Stimulated activated CD4-positive, alpha-beta T cell treated with anti-CD3 and anti-CD28 coated beads, TNF-alpha, amount 100 ng/mL, for 1 hour (primary cell): Measurements from ENCODE around the gene NCKAP5.

Source experiments
- DNase-seq, 3 donors: peaks; one replicate each; pipeline ENCODE4 v3.0.0-alpha.2; 2020; ENCODE audit warnings: low read depth in 3 of 3, low spot score in 1 of 3

NCKAP5 gene

GRCh38 chr2:133405252-133405651, 163.0 kb downstream of the NCKAP5 start:
- no peak for DNase-seq

DNA sequence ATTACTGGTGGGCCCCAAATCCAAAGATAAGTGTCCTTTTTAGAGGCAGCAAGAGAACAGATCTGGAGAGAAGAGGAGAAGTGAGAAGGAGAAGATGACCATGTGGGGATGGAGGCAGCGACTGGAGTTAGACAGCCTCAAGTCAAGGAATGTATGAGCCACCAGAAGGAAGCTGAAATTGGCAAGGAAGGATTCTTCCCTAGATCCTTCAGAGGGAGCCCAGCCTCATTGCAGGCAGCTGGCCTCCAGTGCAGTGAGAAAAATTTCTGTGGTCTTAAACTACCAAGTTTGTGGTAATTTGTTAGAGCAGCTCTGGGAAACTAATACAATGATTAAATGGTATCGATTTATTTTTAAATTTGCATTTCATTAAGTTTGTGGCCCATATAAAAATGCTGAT, 167.9 kb downstream of the NCKAP5 start:
- no peak for DNase-seq

DNA sequence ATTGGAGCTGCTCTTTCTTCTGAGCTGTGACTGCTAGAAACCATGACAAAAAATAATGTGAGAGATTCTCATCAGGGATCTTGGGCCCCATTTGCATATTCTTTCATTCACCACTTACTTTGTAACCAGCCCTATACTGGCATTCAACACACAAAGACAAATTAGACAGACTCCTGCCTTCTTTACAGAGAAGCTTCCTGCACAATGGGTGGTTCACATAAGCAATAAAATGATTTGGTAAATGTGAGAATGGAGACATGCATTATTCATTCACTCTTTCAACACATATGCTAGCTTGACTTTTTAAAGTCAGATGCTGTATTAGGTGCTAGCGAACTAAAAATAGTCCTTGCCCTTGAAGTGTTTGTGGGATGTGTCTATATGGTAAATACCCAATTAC, 174.4 kb downstream of the NCKAP5 start:
- no peak for DNase-seq

- no peak for DNase-seq
Measured at GRCh38 chr2:133390156-133390555, 178.1 kb downstream of the NCKAP5 start.

DNA sequence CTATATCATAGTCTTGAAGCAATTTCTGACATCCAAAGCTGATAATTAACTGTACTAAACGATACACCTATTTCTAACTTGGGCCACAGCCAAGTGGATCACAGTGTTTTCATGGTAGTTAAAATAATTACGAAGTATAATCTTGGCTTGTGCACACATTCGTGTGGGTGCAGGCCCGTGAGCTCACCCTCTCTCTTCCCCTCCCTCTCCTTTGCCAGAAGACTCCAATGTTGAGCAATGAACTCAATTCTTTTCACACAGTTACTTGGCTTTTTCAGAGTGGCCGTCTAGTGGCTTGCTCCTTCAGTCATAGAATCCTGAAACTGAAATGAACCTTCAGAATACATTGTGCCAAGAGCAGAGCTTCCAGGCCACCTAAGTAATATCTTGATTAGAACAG, 178.7 kb downstream of the NCKAP5 start:
- no peak for DNase-seq

DNA sequence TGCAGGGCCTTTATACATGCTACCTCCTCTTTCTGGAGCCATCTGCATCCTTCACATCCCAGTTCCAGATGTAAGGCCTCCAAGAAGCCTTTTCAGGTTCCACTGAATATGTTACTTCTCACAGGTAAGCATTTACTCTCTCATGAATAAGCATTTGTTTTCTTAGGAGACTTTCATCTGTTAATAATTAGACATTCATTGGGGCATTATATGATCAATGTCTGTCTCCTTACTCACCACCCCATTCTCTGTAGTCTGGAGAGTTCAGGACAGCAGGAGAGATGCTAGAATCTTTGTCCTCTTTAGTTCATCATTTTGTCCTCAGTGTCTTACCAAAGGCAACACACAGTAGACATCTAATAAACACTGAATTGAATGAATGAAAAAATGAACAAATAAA, 185.7 kb downstream of the NCKAP5 start:
- DNase-seq, result no peak

DNA sequence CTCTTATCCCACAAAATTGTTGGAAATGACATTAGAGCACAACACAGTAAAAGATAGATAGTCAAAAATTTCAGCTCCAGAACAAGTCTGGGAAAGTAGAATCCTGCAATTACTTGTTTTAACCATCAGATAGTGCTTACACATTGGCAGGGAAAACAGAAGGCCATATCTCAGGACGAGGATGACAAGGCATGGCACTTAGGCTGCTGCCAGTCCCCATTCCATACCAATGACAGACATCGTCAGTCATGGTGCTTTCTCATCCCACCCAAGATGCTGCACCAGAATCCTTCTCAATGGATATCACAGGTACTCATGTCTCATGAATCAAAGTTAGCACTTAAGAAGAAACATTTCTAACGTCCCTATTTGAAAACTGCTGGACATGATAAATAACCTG, 187.3 kb downstream of the NCKAP5 start:
- DNase-seq, result no peak

- no peak for DNase-seq
Measured at GRCh38 chr2:133378928-133379549, 189.2 kb downstream of the NCKAP5 start.

DNA sequence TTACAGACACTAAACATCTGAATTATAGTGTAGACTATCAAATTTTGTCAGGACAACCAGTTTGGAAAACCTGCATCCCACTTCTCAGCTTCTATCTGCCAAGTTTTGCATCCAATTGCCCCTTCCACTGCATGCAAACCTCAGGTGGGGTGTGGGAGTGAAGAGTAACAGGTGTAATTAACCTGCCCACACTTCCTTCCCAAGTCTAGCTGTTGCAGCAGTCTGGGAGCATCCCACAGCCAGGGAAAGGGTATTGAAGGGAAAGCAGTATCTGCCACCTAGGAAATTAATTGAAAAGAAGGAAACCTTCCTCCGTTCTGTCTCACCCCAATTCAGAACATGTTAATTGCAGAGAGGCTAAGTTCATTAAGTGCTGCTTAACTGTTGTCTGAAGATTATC, 189.9 kb downstream of the NCKAP5 start:
- DNase-seq, result no peak

- DNase-seq, result no peak
Measured at GRCh38 chr2:133377599-133377998, 190.7 kb downstream of the NCKAP5 start.

DNA sequence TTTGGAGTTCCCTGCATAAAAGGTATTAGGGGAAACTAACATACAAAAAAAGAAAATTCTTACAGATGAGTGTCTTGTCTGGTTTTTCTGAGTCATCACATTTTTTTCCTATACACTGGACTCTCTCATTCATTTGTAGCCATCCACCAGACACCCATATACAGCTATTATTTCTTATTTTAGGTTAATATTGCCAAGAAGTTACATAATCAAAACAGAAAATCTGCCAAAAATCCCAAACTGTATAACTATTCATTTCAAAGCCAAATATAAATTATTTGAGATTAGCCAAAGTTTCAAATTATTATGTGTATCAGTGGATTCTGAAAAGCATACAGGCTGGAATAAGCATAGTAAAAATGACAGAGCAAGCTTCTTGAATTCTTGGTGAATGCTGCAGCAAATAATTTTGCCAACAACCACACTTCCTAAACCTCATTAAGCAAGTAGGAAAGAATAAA, 191.2 kb downstream of the NCKAP5 start:
- no peak for DNase-seq

DNA sequence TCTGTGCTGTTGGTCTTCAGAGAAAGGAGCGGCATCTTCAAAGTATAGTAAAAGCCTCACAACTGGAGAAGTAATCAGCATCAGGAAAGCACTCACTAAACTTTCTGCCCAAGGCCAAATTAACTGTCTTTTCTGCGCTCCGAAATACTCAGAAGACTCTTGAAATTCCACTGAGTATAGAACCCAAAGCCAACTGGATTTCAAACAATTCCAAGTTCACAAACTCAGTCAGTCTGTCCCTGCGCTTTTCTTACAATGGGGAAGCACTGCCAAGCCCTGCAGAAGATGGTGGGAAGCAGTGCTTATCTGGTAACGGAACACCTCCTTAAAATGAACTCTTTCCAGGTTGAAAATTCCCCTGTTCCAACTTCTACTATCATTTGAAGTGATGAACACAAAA, 193.5 kb downstream of the NCKAP5 start:
- no peak for DNase-seq

DNA sequence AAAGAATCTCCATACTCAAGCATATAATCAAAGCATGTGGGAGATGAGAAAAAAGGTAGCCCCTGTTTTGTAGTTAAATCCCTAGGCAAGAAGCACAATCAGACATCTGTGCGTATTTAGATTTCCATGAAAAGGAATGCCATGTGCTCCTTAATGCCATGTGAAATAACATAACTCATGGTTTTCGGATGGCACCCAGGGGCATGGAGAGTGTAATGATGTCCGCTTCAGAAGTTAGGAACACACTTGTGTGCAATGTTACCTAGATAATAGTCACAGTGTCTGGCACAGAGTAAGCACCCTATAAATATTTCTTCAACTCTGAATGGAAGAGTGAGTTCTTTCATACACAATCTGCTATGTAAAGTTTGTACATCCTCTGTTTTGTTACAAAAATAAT, 197.0 kb downstream of the NCKAP5 start:
- no peak for DNase-seq

DNA sequence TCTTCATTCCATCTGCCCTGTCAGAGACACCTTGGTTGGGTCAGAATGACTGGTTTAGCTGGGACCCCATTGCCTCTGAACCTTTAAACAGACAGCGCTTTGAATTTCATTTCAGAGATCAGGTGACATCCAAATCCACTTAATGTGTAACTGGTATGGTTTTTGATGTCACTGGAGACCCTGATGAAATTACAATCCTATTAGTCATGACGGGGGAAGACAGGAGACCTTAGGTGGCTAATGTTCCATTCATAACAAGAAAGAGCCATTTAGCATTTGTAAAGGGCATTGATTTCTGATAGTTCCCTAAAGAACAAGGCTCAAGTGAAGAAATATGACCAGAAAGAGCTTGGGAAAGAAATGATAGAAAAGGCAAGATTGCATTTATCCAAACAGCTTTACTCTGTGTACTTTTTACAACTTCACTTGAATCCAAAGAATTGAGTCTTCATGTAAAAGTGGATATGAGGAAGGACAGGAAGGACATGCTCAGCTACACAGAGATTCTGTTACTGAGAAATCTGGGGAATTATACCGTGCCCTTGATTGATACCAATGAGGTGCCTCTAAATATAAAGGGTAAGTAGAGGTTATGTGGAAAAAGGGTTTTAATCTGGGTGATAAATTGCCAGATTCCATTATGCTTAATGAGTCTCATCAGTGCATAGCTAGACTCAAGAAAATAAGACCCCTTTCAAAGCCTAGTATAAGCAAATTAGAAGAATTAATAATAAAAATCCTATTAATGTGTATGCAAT, 198.2 kb downstream of the NCKAP5 start:
- no peak for DNase-seq

DNA sequence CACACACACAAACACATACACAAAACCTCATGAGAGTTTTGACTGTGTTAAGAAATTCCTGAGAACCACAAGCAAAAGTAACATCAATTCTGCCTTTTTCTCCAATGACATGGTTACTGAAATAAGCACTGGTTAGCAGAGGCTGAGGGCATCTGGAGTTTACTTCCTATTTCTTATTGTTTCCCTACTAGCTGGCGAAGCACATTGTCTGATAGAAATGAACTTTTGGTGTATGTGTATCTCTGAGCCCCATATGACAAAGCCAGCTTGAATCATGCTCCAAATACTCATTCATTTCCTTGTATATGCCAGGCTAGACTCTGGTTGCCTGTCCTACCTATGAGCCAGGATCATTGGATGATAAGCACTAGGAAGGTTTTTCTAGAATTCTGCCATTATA, 203.1 kb downstream of the NCKAP5 start:
- DNase-seq, result no peak

DNA sequence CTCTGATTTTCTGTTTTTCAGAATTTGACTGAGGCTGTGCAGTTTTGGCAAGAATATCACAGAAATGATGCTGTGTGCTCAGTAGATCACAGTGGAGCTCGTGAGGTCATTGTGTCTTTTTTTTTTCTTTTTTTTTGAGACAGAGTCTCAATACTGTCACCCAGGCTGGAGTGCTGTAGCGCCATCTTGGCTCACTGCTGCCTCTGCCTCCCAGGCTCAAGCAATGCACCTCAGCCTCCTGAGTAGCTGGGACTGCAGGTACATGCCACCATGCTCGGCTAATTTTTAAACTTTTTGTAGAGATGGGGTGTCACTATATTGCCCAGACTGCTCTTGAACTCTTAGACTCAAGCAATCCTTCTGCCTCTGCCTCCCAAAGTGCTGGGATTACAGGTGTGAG, 203.6 kb downstream of the NCKAP5 start:
- DNase-seq, result no peak

DNA sequence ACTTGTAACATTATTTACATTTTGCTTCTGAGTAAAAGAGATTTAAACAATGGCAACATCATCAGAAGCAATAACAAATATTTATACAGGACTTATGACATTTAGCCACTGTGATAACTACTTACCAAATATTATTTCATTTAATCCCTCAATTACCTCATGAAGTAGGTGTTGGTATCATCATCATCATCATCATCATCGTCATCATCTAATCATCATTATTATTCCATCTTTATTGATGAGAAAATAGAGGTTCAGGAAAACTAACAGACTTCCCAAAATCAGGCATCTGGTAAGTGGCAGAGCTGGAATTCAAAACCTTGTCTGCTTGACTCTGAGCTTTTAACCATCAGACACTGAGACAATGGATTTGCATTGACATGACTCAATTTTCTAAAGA, 204.4 kb downstream of the NCKAP5 start:
- no peak for DNase-seq

DNA sequence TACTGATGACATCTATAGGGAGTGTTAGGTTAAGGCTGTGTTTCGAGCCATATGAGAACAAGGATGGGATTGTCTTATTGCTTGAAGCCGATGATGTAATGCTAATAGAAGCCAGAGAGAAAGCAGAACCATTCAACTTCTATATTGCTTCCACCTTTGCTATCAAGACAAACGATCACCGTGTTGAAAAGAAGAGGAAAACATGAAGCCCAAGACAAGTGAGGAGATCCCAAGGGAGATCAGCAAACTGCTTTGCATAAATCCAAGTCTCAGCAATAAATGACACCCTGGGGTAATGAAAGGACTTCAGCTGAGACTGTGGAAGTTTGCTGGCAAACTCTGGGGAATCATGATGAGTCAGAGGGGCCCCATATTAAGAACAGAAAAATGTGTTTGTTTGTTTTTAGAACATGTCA, 206.2 kb downstream of the NCKAP5 start:
- DNase-seq, result no peak

GRCh38 chr2:133360882-133361281, 207.4 kb downstream of the NCKAP5 start:
- no peak for DNase-seq

DNA sequence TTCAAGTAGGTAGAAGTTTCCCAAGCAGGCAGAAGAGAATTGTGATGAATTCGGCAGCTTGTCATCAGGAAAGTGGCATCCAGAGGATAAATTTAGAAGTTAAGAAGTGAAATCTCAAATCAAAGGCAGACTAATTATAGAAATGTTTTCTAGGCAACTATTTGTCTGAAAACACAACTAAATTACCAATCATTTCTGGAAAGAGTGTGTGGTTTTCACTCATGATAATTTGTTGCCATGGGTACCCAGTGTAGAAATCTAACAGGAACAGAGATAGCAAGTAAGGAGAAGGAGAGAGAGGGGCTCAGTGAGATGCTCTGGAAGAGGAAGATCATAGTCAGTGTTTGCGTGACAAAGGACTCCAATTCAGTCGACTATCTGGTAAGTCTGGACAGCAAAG, 208.1 kb downstream of the NCKAP5 start:
- DNase-seq, result no peak

GRCh38 chr2:133352719-133353118, 215.5 kb downstream of the NCKAP5 start:
- DNase-seq, result no peak

- DNase-seq, result no peak
Measured at GRCh38 chr2:133346654-133347053, 221.6 kb downstream of the NCKAP5 start.

- no peak for DNase-seq
Measured at GRCh38 chr2:133345638-133346037, 222.6 kb downstream of the NCKAP5 start.
